Measurements from ENCODE around the gene PPFIBP2. TPM values are rescaled to one million over a fixed set of nuclear protein-coding genes. Genes with fewer than 3 reads are reported as not detected.

PPFIBP2 gene
- total and polyA plus RNA-seq, 2 donors (not counting 1 experiment from before 2014, with no cell fraction given) = 22.3 to 175 TPM

DNA sequence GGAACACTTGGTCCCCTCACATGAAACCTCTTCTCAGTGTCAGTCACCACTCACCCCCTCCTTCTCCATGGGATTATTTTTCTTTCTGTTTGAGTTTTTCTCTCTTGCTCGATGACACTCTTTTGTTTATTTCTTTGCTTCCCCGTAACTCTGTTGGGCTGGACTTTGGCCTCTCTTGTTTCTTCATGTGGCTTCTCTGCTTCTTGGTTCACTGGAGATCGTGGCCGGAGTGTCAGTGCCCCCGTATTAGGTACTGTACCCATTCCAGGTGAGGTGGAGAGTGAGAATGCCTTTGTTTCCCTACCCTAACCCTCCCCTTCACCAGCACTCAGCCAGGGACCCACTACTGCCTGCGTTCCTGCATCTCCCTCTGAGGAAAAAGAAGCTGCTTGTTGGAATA, 127.0 kb downstream of the PPFIBP2 start:
- no peak for TF ChIP-seq EZH2 (IDR thresholded peaks at IDR 0.05; ENCODE audit: borderline replicate concordance, insufficient read depth, low read depth, low read length, poor library complexity, severe bottlenecking)
- TF ChIP-seq, protein P1, sequence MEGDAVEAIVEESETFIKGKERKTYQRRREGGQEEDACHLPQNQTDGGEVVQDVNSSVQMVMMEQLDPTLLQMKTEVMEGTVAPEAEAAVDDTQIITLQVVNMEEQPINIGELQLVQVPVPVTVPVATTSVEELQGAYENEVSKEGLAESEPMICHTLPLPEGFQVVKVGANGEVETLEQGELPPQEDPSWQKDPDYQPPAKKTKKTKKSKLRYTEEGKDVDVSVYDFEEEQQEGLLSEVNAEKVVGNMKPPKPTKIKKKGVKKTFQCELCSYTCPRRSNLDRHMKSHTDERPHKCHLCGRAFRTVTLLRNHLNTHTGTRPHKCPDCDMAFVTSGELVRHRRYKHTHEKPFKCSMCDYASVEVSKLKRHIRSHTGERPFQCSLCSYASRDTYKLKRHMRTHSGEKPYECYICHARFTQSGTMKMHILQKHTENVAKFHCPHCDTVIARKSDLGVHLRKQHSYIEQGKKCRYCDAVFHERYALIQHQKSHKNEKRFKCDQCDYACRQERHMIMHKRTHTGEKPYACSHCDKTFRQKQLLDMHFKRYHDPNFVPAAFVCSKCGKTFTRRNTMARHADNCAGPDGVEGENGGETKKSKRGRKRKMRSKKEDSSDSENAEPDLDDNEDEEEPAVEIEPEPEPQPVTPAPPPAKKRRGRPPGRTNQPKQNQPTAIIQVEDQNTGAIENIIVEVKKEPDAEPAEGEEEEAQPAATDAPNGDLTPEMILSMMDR (IDR thresholded peaks at IDR 0.05) = no peak
- no peaks in the 10 kb centered on the region for H3K79me2 ChIP-seq (ENCODE audit: control insufficient read depth, insufficient read depth, low read length)
- H3K27me3 ChIP-seq (replicated peaks in 1 of 4; ENCODE audit: control extremely low read depth in 1 of 4, control insufficient read depth in 3 of 4, insufficient read depth in 4 of 4, low read length in 3 of 4) = no peaks in the 10 kb centered on the region
- ATAC-seq (ENCODE audit: low read depth) (no peak), DNase-seq (no peak)
- no peak overlapping the region for H3K27ac ChIP-seq (ENCODE audit: low read length in 2 of 2)
- no CpG with 5 or more reads among the region's 6 CpGs for WGBS (ENCODE audit: insufficient coverage)
- H3K9me3 Mint-ChIP-seq (ENCODE audit: insufficient read depth) = no peaks in the 10 kb centered on the region
- no peak overlapping the region for H3K4me3 ChIP-seq (ENCODE audit: control extremely low read depth in 1 of 5, extremely low read depth in 1 of 5, insufficient read depth in 1 of 5, low read depth in 2 of 5, low read length in 4 of 5)
- H3K4me1 Mint-ChIP-seq = peaks cover 6% of the 10 kb centered on the region
- H3K4me2 ChIP-seq (replicated peaks; ENCODE audit: low read depth, low read length, poor library complexity, severe bottlenecking) = no peak overlapping the region
- no peaks in the 10 kb centered on the region for H4K20me1 ChIP-seq (ENCODE audit: control insufficient read depth, insufficient read depth, low read length, poor library complexity, severe bottlenecking)
- H3K27ac Mint-ChIP-seq = no peak overlapping the region
- H3K27me3 Mint-ChIP-seq = no peaks in the 10 kb centered on the region
- ChIA-PET CTCF (no interaction called here), POLR2A (no interaction called here)
- peaks cover 2 to 59% of the 10 kb centered on the region in 2 experiments for H3K36me3 ChIP-seq (replicated peaks in 1 of 2; ENCODE audit: control extremely low read depth in 1 of 2, control insufficient read depth in 1 of 2, extremely low read depth in 1 of 2, insufficient read depth in 2 of 2, low read length in 1 of 2)
- H2AFZ ChIP-seq (ENCODE audit: insufficient read depth, low read depth, low read length, poor library complexity, severe bottlenecking) = no peak overlapping the region
- H3K9ac ChIP-seq (ENCODE audit: low read length) = no peak overlapping the region
- intact Hi-C loops (cut with micrococcal nuclease) = no loop called here
- no peaks in the 10 kb centered on the region for H3K9me3 ChIP-seq (ENCODE audit: control extremely low read depth in 1 of 3, control insufficient read depth in 2 of 3, insufficient read depth in 1 of 3, low read length in 2 of 3)
- peaks cover 0 to 6% of the 10 kb centered on the region in 2 donors for H3K4me1 ChIP-seq (ENCODE audit: control insufficient read depth in 2 of 2, insufficient read depth in 2 of 2, low read length in 2 of 2)
- no peak overlapping the region for H3K4me3 Mint-ChIP-seq

DNA sequence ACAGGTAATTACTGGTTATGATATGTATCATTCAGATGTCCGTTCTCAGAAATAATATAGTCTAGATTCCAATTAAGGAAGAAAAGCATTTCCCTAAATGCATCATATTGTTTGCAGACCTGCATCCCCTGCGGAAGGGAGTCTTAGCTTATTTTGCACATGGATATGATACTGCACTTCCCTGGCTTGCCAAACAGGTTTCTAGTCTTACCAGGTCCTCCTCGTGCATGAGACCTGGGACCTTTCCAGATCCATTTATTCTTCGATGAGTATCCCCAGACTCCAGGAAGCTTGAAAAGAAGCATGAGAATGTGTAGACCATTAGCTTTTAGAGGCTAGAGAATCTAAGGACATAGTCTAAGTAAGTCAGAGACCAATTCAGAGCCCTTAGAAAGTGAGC, 128.9 kb downstream of the PPFIBP2 start:
- ATAC-seq (ENCODE audit: low read depth) = no peak
- CTCF ChIA-PET = interaction anchor here (0.7 to 1.0 kb wide), 2 partner anchors 22 to 97 kb away, joined by 3 read pairs; no protein-coding TSS in a partner anchor
- peaks cover 2 to 49% of the 10 kb centered on the region in 2 experiments for H3K36me3 ChIP-seq (replicated peaks in 1 of 2; ENCODE audit: control extremely low read depth in 1 of 2, control insufficient read depth in 1 of 2, extremely low read depth in 1 of 2, insufficient read depth in 2 of 2, low read length in 1 of 2)

More for the DNA sequence above, 128.9 kb downstream of the PPFIBP2 start:
- H3K4me3 ChIP-seq (ENCODE audit: control extremely low read depth in 1 of 5, extremely low read depth in 1 of 5, insufficient read depth in 1 of 5, low read depth in 2 of 5, low read length in 4 of 5) = no peak overlapping the region
- H3K4me2 ChIP-seq (replicated peaks; ENCODE audit: low read depth, low read length, poor library complexity, severe bottlenecking) = no peak overlapping the region
- POLR2A ChIA-PET = no interaction called here
- no peaks in the 10 kb centered on the region for H3K9me3 Mint-ChIP-seq (ENCODE audit: insufficient read depth)
- H3K9ac ChIP-seq (ENCODE audit: low read length) = no peak overlapping the region
- no peaks in the 10 kb centered on the region for H4K20me1 ChIP-seq (ENCODE audit: control insufficient read depth, insufficient read depth, low read length, poor library complexity, severe bottlenecking)
- H3K27ac Mint-ChIP-seq = no peak overlapping the region
- TF ChIP-seq, protein P1 (IDR thresholded peaks at IDR 0.05) = no peak
- no peak for TF ChIP-seq EZH2 (IDR thresholded peaks at IDR 0.05; ENCODE audit: borderline replicate concordance, insufficient read depth, low read depth, low read length, poor library complexity, severe bottlenecking)
- 100% methylated on average over 2 of the region's 4 CpGs for WGBS (ENCODE audit: insufficient coverage)
- no peaks in the 10 kb centered on the region for H3K27me3 Mint-ChIP-seq
- H3K4me3 Mint-ChIP-seq = no peak overlapping the region
- peaks cover 6% of the 10 kb centered on the region for H3K4me1 Mint-ChIP-seq
- peaks cover 0 to 6% of the 10 kb centered on the region in 2 donors for H3K4me1 ChIP-seq (ENCODE audit: control insufficient read depth in 2 of 2, insufficient read depth in 2 of 2, low read length in 2 of 2)
- no peaks in the 10 kb centered on the region for H3K9me3 ChIP-seq (ENCODE audit: control extremely low read depth in 1 of 3, control insufficient read depth in 2 of 3, insufficient read depth in 1 of 3, low read length in 2 of 3)
- no peak overlapping the region for H2AFZ ChIP-seq (ENCODE audit: insufficient read depth, low read depth, low read length, poor library complexity, severe bottlenecking)
- H3K27me3 ChIP-seq (replicated peaks in 1 of 4; ENCODE audit: control extremely low read depth in 1 of 4, control insufficient read depth in 3 of 4, insufficient read depth in 4 of 4, low read length in 3 of 4) = no peaks in the 10 kb centered on the region
- no peak for DNase-seq
- H3K27ac ChIP-seq (ENCODE audit: low read length in 2 of 2) = no peak overlapping the region
- no peaks in the 10 kb centered on the region for H3K79me2 ChIP-seq (ENCODE audit: control insufficient read depth, insufficient read depth, low read length)
- intact Hi-C loops (cut with micrococcal nuclease) = no loop called here

Measured in B cell (primary cell).